ENCODE data around the gene ACP4. TPM values are rescaled to one million over a fixed set of nuclear protein-coding genes. Genes with fewer than 3 reads are reported as not detected.
A peak's percentile ranks its signal among the peaks of the same experiment; 100 is the strongest.

The ACP4 gene
- total and polyA plus RNA-seq, 2 of the 13 experiments (the other 11 are each of a cell fraction or from before 2014, with no cell fraction given) = 0.08 TPM; not detected in 1

DNA sequence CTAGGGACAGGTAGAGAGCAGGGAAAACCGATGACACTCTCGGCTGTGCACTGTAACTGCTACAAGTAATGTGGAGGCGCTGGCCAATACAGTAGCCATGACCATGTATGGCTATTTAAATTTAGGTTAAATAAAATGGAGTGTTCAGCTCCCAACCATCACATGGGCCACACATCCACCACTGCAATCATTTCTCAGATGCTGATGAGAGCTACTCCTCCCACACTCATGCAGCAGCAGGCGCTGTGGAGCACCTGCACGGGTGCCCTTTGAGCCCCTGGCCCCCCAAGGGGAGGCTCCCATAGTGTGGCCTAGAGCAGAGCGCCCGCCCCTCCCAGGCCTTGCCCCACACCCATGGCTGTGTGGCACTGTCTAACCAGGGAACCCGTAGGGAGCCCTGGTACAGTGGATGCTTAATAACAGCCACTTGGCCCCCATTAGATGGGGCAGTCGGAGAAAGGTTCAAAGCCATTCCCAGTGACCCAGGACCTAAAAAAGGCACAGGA, 6.0 kb downstream of the ACP4 start (continued):
- TF ChIP-seq PTBP1 (IDR thresholded peaks at IDR 0.05; ENCODE audit: low read depth, low read length, poor library complexity, severe bottlenecking) (no peak), RBAK (CRISPR knock-in tag; IDR thresholded peaks at IDR 0.05) (no peak), PHF8 (CRISPR knock-in tag; IDR thresholded peaks at IDR 0.05) (no peak), SAP130 (CRISPR knock-in tag; IDR thresholded peaks at IDR 0.05; ENCODE audit: low read depth) (no peak), ZNF205 (CRISPR knock-in tag; IDR thresholded peaks at IDR 0.05) (no peak), ZNF724P (CRISPR knock-in tag; IDR thresholded peaks at IDR 0.05; ENCODE audit: borderline replicate concordance) (no peak), THAP11 (CRISPR knock-in tag; IDR thresholded peaks at IDR 0.05) (no peak), ZFP36 (IDR thresholded peaks at IDR 0.05; ENCODE audit: borderline replicate concordance, low read depth, low read length, partially characterized antibody) (no peak), ZNF44 (CRISPR knock-in tag; IDR thresholded peaks at IDR 0.05) (no peak), ZNF878 (CRISPR knock-in tag; IDR thresholded peaks at IDR 0.05) (no peak), ADNP (CRISPR knock-in tag; IDR thresholded peaks at IDR 0.05) (no peak), NCOR1 (IDR thresholded peaks at IDR 0.05; ENCODE audit: borderline replicate concordance, low read length) (0 out of 2 replicates have a peak, but pooled peaks have one; percentile 21), ARNT2 (CRISPR knock-in tag; IDR thresholded peaks at IDR 0.05; ENCODE audit: low read depth) (no peak), HOXD1 (CRISPR knock-in tag; IDR thresholded peaks at IDR 0.05) (no peak), PHF5A (CRISPR knock-in tag; IDR thresholded peaks at IDR 0.05; ENCODE audit: low read depth, unreplicated experiment) (peak; percentile 18)
- TF ChIP-seq, protein P1, sequence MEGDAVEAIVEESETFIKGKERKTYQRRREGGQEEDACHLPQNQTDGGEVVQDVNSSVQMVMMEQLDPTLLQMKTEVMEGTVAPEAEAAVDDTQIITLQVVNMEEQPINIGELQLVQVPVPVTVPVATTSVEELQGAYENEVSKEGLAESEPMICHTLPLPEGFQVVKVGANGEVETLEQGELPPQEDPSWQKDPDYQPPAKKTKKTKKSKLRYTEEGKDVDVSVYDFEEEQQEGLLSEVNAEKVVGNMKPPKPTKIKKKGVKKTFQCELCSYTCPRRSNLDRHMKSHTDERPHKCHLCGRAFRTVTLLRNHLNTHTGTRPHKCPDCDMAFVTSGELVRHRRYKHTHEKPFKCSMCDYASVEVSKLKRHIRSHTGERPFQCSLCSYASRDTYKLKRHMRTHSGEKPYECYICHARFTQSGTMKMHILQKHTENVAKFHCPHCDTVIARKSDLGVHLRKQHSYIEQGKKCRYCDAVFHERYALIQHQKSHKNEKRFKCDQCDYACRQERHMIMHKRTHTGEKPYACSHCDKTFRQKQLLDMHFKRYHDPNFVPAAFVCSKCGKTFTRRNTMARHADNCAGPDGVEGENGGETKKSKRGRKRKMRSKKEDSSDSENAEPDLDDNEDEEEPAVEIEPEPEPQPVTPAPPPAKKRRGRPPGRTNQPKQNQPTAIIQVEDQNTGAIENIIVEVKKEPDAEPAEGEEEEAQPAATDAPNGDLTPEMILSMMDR (CRISPR knock-in tag; IDR thresholded peaks at IDR 0.05) = peak; percentile 44
- TF ChIP-seq, protein P2, sequence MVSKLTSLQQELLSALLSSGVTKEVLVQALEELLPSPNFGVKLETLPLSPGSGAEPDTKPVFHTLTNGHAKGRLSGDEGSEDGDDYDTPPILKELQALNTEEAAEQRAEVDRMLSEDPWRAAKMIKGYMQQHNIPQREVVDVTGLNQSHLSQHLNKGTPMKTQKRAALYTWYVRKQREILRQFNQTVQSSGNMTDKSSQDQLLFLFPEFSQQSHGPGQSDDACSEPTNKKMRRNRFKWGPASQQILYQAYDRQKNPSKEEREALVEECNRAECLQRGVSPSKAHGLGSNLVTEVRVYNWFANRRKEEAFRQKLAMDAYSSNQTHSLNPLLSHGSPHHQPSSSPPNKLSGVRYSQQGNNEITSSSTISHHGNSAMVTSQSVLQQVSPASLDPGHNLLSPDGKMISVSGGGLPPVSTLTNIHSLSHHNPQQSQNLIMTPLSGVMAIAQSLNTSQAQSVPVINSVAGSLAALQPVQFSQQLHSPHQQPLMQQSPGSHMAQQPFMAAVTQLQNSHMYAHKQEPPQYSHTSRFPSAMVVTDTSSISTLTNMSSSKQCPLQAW (CRISPR knock-in tag; IDR thresholded peaks at IDR 0.05) = no peak
- TF ChIP-seq, protein P3, sequence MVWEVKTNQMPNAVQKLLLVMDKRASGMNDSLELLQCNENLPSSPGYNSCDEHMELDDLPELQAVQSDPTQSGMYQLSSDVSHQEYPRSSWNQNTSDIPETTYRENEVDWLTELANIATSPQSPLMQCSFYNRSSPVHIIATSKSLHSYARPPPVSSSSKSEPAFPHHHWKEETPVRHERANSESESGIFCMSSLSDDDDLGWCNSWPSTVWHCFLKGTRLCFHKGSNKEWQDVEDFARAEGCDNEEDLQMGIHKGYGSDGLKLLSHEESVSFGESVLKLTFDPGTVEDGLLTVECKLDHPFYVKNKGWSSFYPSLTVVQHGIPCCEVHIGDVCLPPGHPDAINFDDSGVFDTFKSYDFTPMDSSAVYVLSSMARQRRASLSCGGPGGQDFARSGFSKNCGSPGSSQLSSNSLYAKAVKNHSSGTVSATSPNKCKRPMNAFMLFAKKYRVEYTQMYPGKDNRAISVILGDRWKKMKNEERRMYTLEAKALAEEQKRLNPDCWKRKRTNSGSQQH (CRISPR knock-in tag; IDR thresholded peaks at IDR 0.05; ENCODE audit: low read depth) = no peak
- TF ChIP-seq, protein P4, sequence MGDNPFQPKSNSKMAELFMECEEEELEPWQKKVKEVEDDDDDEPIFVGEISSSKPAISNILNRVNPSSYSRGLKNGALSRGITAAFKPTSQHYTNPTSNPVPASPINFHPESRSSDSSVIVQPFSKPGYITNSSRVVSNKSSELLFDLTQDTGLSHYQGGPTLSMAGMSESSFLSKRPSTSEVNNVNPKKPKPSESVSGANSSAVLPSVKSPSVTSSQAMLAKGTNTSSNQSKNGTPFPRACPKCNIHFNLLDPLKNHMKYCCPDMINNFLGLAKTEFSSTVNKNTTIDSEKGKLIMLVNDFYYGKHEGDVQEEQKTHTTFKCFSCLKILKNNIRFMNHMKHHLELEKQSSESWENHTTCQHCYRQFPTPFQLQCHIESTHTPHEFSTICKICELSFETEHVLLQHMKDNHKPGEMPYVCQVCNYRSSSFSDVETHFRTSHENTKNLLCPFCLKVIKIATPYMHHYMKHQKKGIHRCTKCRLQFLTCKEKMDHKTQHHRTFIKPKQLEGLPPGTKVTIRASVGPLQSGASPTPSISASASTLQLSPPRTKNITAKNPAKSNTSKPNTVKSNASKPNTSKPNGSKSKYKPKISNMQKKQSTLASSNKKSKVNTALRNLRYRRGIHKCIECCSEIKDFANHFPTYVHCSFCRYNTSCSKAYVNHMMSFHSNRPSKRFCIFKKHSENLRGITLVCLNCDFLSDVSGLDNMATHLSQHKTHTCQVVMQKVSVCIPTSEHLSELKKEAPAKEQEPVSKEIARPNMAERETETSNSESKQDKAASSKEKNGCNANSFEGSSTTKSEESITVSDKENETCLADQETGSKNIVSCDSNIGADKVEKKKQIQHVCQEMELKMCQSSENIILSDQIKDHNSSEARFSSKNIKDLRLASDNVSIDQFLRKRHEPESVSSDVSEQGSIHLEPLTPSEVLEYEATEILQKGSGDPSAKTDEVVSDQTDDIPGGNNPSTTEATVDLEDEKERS (CRISPR knock-in tag; IDR thresholded peaks at IDR 0.05) = no peak
- TF ChIP-seq, protein P5, sequence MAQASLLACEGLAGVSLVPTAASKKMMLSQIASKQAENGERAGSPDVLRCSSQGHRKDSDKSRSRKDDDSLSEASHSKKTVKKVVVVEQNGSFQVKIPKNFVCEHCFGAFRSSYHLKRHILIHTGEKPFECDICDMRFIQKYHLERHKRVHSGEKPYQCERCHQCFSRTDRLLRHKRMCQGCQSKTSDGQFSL (CRISPR knock-in tag; IDR thresholded peaks at IDR 0.05) = peak; percentile 11; the same call in 1 of the 2 replicates

All from HepG2 (cell line).